Right lobe of liver (tissue), 4 donors: ENCODE measurements around the gene PDPK1.
"Not testable (repeated sequence)": the region's sequence is repeated elsewhere in the genome, so short reads cannot be mapped to it uniquely, and the experiment has no call there.

Source experiments
- POLR2A ChIP-seq: fragments of 450-650 bp; IDR thresholded peaks from one replicate; pipeline ENCODE4 v1.6.1; 2017; ENCODE audit warnings: antibody characterized with exemption, mild to moderate bottlenecking
- TF ChIP-seq, protein P1 (sequence below), 4 donors: fragments of 200-600 bp in 3 of 4; fragments of 450-650 bp in 1 of 4; IDR thresholded peaks; one replicate each; pipeline versions ENCODE4 v1.5.1 to v1.8.0; 2016 to 2022; ENCODE audit warnings: antibody characterized with exemption in 4 of 4, mild to moderate bottlenecking in 2 of 4
- donor health status: DM: no; HTN: no; CAD: no.
- donor health status: DM: no; HTN: no; CAD: no.
- donor health status: DM: no; HTN: yes; CAD: no.

DNA sequence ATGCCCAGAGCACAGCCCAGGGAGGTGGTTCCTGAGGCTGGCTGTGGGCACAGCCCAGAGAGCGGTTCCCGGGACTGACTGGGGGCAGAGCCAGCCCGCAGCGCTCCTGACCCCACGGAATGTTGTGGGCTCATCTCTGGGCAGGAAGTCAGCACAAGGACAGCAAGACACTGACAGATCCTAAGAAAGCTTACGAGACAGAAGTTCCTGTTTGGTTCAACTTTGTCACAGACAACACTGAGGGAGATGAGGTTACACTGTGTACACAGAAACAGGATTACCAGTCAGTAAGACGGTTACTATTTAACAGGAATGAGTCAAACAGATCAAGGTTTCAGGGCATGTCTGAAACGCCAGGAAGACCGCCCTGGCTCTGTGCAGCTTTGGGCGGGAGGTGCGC, 93.4 kb downstream of the PDPK1 start:
- TF ChIP-seq POLR2A: not testable (repeated sequence)
- TF ChIP-seq, protein P1, sequence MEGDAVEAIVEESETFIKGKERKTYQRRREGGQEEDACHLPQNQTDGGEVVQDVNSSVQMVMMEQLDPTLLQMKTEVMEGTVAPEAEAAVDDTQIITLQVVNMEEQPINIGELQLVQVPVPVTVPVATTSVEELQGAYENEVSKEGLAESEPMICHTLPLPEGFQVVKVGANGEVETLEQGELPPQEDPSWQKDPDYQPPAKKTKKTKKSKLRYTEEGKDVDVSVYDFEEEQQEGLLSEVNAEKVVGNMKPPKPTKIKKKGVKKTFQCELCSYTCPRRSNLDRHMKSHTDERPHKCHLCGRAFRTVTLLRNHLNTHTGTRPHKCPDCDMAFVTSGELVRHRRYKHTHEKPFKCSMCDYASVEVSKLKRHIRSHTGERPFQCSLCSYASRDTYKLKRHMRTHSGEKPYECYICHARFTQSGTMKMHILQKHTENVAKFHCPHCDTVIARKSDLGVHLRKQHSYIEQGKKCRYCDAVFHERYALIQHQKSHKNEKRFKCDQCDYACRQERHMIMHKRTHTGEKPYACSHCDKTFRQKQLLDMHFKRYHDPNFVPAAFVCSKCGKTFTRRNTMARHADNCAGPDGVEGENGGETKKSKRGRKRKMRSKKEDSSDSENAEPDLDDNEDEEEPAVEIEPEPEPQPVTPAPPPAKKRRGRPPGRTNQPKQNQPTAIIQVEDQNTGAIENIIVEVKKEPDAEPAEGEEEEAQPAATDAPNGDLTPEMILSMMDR (IDR thresholded peaks at IDR 0.05): not testable (repeated sequence)
